ENCODE data around the gene C1orf94. TPM values are rescaled to one million over a fixed set of nuclear protein-coding genes. Genes with fewer than 3 reads are reported as not detected.

Gene C1orf94
- total and polyA plus RNA-seq, 2 of the 4 experiments (the other 2 are of a cell fraction), result not detected

DNA sequence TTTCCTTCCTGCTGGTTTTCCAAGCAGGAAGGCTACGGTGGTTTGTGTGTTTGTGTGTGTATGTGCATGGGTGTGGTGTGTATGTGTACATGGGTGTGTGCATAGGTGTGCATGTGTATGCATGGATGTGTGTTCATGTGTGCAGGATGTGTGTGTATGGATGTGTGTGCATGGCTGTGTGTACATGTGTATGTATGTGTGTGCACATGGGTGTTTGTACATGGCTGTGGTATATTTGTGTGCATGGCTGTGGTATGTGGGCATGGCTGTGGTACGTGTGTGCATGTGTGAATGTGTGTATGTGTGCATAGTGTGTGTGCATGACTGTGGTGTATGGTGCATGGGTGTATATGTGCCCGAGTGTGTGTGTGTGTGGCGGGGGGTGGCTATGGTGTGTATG is 12.3 kb downstream of the C1orf94 start:
- POLR2A ChIA-PET (ENCODE audit: unreplicated experiment), result no interaction called here

More for the DNA sequence above, 12.3 kb downstream of the C1orf94 start:
- WGBS, 2 experiments (ENCODE audit: extremely low coverage in 2 of 2, insufficient read length in 1 of 2), result no CpG with 5 or more reads among the region's 4 CpGs
- Histone ChIP-seq H4K5ac (ENCODE audit: low read depth, low read length) (no peak overlapping the region), H3K9me3 (ENCODE audit: control insufficient read depth, insufficient read depth, low read length) (peaks cover 24% of the 10 kb centered on the region), H3K4me3 (ENCODE audit: insufficient read depth, low read depth, low read length) (no peak overlapping the region), H3K9ac (ENCODE audit: low read depth, low read length) (no peak overlapping the region), H3K14ac (replicated peaks; ENCODE audit: low read depth, low read length) (no peak overlapping the region), H3K4me1 (ENCODE audit: control insufficient read depth, insufficient read depth, low read length) (no peaks in the 10 kb centered on the region), H3K27me3 (ENCODE audit: control insufficient read depth, insufficient read depth, low read length) (no peaks in the 10 kb centered on the region), H2AK5ac (ENCODE audit: low read depth, low read length) (no peak overlapping the region), H3K23ac (ENCODE audit: low read depth, low read length) (no peak overlapping the region), H3K56ac (ENCODE audit: extremely low read depth, insufficient read depth, low read length) (no peak overlapping the region), H3K4ac (ENCODE audit: low read depth, low read length) (no peak overlapping the region), H2BK120ac (ENCODE audit: low read depth, low read length) (no peak overlapping the region), H4K91ac (ENCODE audit: insufficient read depth, low read depth, low read length) (no peak overlapping the region), H3K18ac (ENCODE audit: low read depth, low read length) (no peak overlapping the region), H3K79me1 (ENCODE audit: low read depth in 1 of 2, low read length in 2 of 2) (no peaks in the 10 kb centered on the region), H3K4me2 (ENCODE audit: low read depth, low read length) (no peak overlapping the region), H3K9me1 (ENCODE audit: insufficient read depth, low read length) (no peaks in the 10 kb centered on the region), H3K27ac (ENCODE audit: insufficient read depth, low read length) (no peak overlapping the region), H3K36me3 (ENCODE audit: control insufficient read depth, insufficient read depth, low read length) (no peaks in the 10 kb centered on the region), H2AK9ac (replicated peaks; ENCODE audit: low read depth, low read length, poor library complexity) (no peak overlapping the region), H2BK5ac (ENCODE audit: low read depth, low read length, poor library complexity, severe bottlenecking) (no peak overlapping the region), H2BK15ac (ENCODE audit: low read depth, low read length) (no peak overlapping the region), H2BK20ac (ENCODE audit: low read depth, low read length) (no peak overlapping the region), H4K8ac (ENCODE audit: low read depth in 2 of 2, low read length in 2 of 2) (no peak overlapping the region), H4K20me1 (ENCODE audit: insufficient read depth, low read length) (no peaks in the 10 kb centered on the region), H2AFZ (replicated peaks; ENCODE audit: low read length, poor library complexity) (no peak overlapping the region)
- ATAC-seq (ENCODE audit: low read depth) (no peak), DNase-seq (no peak)
- in situ Hi-C loops (cut with MboI; ENCODE audit: low sequenced_read_pairs) (no loop called here), dilution Hi-C loops (cut with HindIII; ENCODE audit: low sequenced_read_pairs, unreplicated experiment) (no loop called here), intact Hi-C loops (cut with micrococcal nuclease) (no loop called here)
- CTCF ChIA-PET, result no interaction called here
- BruUV-seq (replicated peaks), result no TSS peak
- TF ChIP-seq NFE2L2 (IDR thresholded peaks at IDR 0.05; ENCODE audit: low read depth, low read length) (no peak), FOS (IDR thresholded peaks at IDR 0.05; ENCODE audit: low read depth, low read length) (no peak), CEBPB (IDR thresholded peaks at IDR 0.05; ENCODE audit: low read depth, low read length) (no peak)
